ENCODE data around the gene UNC79.

The UNC79 gene

GRCh38 chr14:93675651-93676050, 244.9 kb downstream of the UNC79 start:
- DNase-seq, result no peak

GRCh38 chr14:93676416-93676958, 245.7 kb downstream of the UNC79 start:
- no peak for DNase-seq

- DNase-seq, result no peak
Measured at GRCh38 chr14:93682459-93682858, 251.7 kb downstream of the UNC79 start.

GRCh38 chr14:93683226-93683625, 252.5 kb downstream of the UNC79 start:
- no peak for DNase-seq

GRCh38 chr14:93685121-93685895, 254.6 kb downstream of the UNC79 start:
- DNase-seq, result no peak

GRCh38 chr14:93686268-93686667, 255.5 kb downstream of the UNC79 start:
- DNase-seq, result no peak

- DNase-seq, result no peak
Measured at GRCh38 chr14:93688239-93688666, 257.5 kb downstream of the UNC79 start.

- no peak for DNase-seq
Measured at GRCh38 chr14:93688820-93689219, 258.1 kb downstream of the UNC79 start.

- DNase-seq, result no peak
Measured at GRCh38 chr14:93690146-93690545, 259.4 kb downstream of the UNC79 start.

GRCh38 chr14:93691042-93691780, 260.5 kb downstream of the UNC79 start:
- DNase-seq, result no peak

GRCh38 chr14:93693914-93694313, 263.2 kb downstream of the UNC79 start:
- DNase-seq, result no peak

- no peak for DNase-seq
Measured at GRCh38 chr14:93700928-93701327, 270.2 kb downstream of the UNC79 start.

GRCh38 chr14:93701562-93701961, 270.8 kb downstream of the UNC79 start:
- no peak for DNase-seq

- no peak for DNase-seq
Measured at GRCh38 chr14:93702946-93703345, 272.2 kb downstream of the UNC79 start.

- no peak for DNase-seq
Measured at GRCh38 chr14:93703941-93704340, 273.2 kb downstream of the UNC79 start.

- no peak for DNase-seq
Measured at GRCh38 chr14:93705513-93706156, 274.9 kb downstream of the UNC79 start.

- no peak for DNase-seq
Measured at GRCh38 chr14:93706360-93706955, 275.7 kb downstream of the UNC79 start.

- DNase-seq, result no peak
Measured at GRCh38 chr14:93707475-93707874, 276.7 kb downstream of the UNC79 start.

GRCh38 chr14:93708311-93708734, 277.6 kb downstream of the UNC79 start:
- no peak for DNase-seq

- no peak for DNase-seq
Measured at GRCh38 chr14:93708800-93709199, 278.1 kb downstream of the UNC79 start.

GRCh38 chr14:93709249-93709648, 278.5 kb downstream of the UNC79 start:
- DNase-seq, result no peak

- no peak for DNase-seq
Measured at GRCh38 chr14:93712079-93712837, 281.5 kb downstream of the UNC79 start.
